HG02840 (cell line): ENCODE results near the gene DNMT3L.
"Not testable (repeated sequence)": the region's sequence is repeated elsewhere in the genome, so short reads cannot be mapped to it uniquely, and the experiment has no call there.

Experiments
- ATAC-seq: cut with Tn5 transposase; IDR thresholded peaks from one replicate; pipeline ENCODE4 v1.9.1; 2021; ENCODE audit warnings: mild to moderate bottlenecking, moderate library complexity, moderate number of reproducible peaks; ENCODE audit not compliant: unreplicated experiment, low FRiP score

Gene DNMT3L

GRCh38 chr21:44261675-44262295 is at the start of gene DNMT3L:
DNMT3L (minus strand) TSS chr21:44261897; CDS start chr21:44261259, 638 bp downstream.
- no peak for ATAC-seq

GRCh38 chr21:44310628-44311507 is 49.2 kb upstream of the DNMT3L start:
- no peak for ATAC-seq

- ATAC-seq = no peak
Observed at GRCh38 chr21:44306936-44307704, 45.4 kb upstream of the DNMT3L start.

- no peak for ATAC-seq
Observed at GRCh38 chr21:44305691-44306090, 44.0 kb upstream of the DNMT3L start.

GRCh38 chr21:44304877-44305293 is 43.2 kb upstream of the DNMT3L start:
- ATAC-seq = no peak

- no peak for ATAC-seq
Observed at GRCh38 chr21:44304011-44304616, 42.4 kb upstream of the DNMT3L start.

- no peak for ATAC-seq
Observed at GRCh38 chr21:44303490-44303981, 41.8 kb upstream of the DNMT3L start.

GRCh38 chr21:44302573-44303401 is 41.1 kb upstream of the DNMT3L start:
- not testable (repeated sequence) for ATAC-seq

GRCh38 chr21:44301961-44302406 is 40.3 kb upstream of the DNMT3L start:
- no peak for ATAC-seq

- ATAC-seq = no peak
Observed at GRCh38 chr21:44301141-44301540, 39.4 kb upstream of the DNMT3L start.

GRCh38 chr21:44300262-44300959 is 38.7 kb upstream of the DNMT3L start:
- ATAC-seq = peak; percentile 28

GRCh38 chr21:44299458-44300261 is 38.0 kb upstream of the DNMT3L start, which contains the start of gene PFKL:
PFKL (plus strand) TSS chr21:44300053; CDS start chr21:44300106, 53 bp downstream.
- peak; percentile 44 for ATAC-seq

GRCh38 chr21:44299085-44299457 is 37.4 kb upstream of the DNMT3L start:
- no peak for ATAC-seq

GRCh38 chr21:44298301-44298700 is 36.6 kb upstream of the DNMT3L start:
- ATAC-seq = no peak

- ATAC-seq = no peak
Observed at GRCh38 chr21:44297525-44298290, 36.0 kb upstream of the DNMT3L start.

- ATAC-seq = no peak
Observed at GRCh38 chr21:44296916-44297315, 35.2 kb upstream of the DNMT3L start.

GRCh38 chr21:44296103-44296519 is 34.4 kb upstream of the DNMT3L start:
- no peak for ATAC-seq
